Measurements from ENCODE around the gene TRPM3. TPM values are rescaled to one million over a fixed set of nuclear protein-coding genes. Genes with fewer than 3 reads are reported as not detected.
A peak's percentile ranks its signal among the peaks of the same experiment; 100 is the strongest.

The TRPM3 gene
- total and polyA plus RNA-seq, 2 of the 8 experiments (the other 6 are each of a cell fraction or from before 2014, with no cell fraction given), result 2.4 to 10.9 TPM

DNA sequence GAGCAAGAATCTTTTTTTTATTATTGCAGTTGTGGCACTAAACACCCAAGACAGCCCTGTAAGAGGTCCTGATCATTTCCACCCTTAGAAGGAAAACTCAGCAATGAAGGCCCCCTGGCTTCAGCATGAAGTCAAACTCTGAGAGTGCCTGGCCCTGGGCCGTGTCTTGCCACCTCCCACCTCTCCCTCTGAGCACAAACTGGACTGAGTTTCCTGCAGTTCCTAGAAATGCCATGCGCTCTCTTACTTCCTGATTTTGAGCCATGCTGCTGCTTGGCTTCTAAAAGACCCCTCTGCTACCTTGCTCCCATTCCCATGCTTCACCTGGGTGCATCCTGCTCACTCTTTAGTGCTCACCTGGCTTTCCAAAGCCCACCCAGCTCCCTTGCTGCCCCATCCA lies 566.5 kb downstream of the TRPM3 start:
- H3K4ac ChIP-seq (replicated peaks; ENCODE audit: insufficient read length, low read depth, low read length), result no peak overlapping the region
- FAIRE-seq, result no peak
- no peak overlapping the region for H4K5ac ChIP-seq (ENCODE audit: insufficient read length, low read depth, low read length)
- H3K9me3 ChIP-seq (ENCODE audit: insufficient read depth in 2 of 2, low read depth in 1 of 2, low read length in 1 of 2), result no peaks in the 10 kb centered on the region
- H4K20me1 ChIP-seq (replicated peaks in 1 of 2; ENCODE audit: control insufficient read depth in 1 of 2, insufficient read depth in 2 of 2, low read length in 2 of 2), result no peaks in the 10 kb centered on the region
- H3K4me2 ChIP-seq (ENCODE audit: insufficient read depth in 1 of 2, low read depth in 2 of 2, low read length in 2 of 2), result peak overlapping the region in 1 of 2 experiments; percentile 47; a peak in 1 of 4 replicates
- H3K14ac ChIP-seq (ENCODE audit: insufficient read length), result no peak overlapping the region
- H3K4me3 ChIP-seq (ENCODE audit: extremely low read depth in 1 of 4, insufficient read depth in 2 of 4, low read depth in 3 of 4, low read length in 4 of 4), result no peak overlapping the region
- no peak overlapping the region for H2AK5ac ChIP-seq (ENCODE audit: low read depth, low read length)
- peak overlapping the region; percentile 64; the same call in 1 of the 2 replicates for H3K18ac ChIP-seq (ENCODE audit: extremely low read depth, low read length)
- H3K36me3 ChIP-seq (ENCODE audit: control insufficient read depth in 2 of 4, insufficient read depth in 4 of 4, low read length in 3 of 4), result no peaks in the 10 kb centered on the region
- H3K56ac ChIP-seq (replicated peaks; ENCODE audit: insufficient read length, low read depth, low read length), result no peak overlapping the region
- ChIA-PET CTCF (ENCODE audit: partially characterized antibody) (interaction anchor here (1.0 to 2.0 kb wide), 3 partner anchors 45 to 133 kb away, joined by 3 to 5 read pairs (median 3); no protein-coding TSS in a partner anchor), POLR2A (ENCODE audit: partially characterized antibody) (interaction anchor here (1.6 to 2.1 kb wide), 3 partner anchors 11 to 135 kb away, joined by 3 to 11 read pairs (median 3); no protein-coding TSS in a partner anchor)
- H2BK12ac ChIP-seq (ENCODE audit: low read depth, low read length), result peak overlapping the region; percentile 52
- peak overlapping the region; percentile 88; the same call in 1 of the 2 replicates for H2BK5ac ChIP-seq (ENCODE audit: low read depth, low read length)
- peak overlapping the region; percentile 74 for H2BK120ac ChIP-seq (replicated peaks; ENCODE audit: low read depth, low read length)
- H4K8ac ChIP-seq (ENCODE audit: extremely low read depth, insufficient read depth, low read length), result no peak overlapping the region
- H3K79me2 ChIP-seq (ENCODE audit: control insufficient read depth in 1 of 2, insufficient read depth in 2 of 2, low read length in 2 of 2), result no peaks in the 10 kb centered on the region
- peak overlapping the region; percentile 84 for H2BK20ac ChIP-seq (ENCODE audit: low read length)
- no peak for DNase-seq (ENCODE audit: low read depth in 1 of 2, low spot score in 2 of 2)
- H3K27me3 ChIP-seq (replicated peaks in 1 of 4; ENCODE audit: control insufficient read depth in 3 of 4, extremely low read depth in 1 of 4, insufficient read depth in 3 of 4, low read length in 3 of 4), result no peaks in the 10 kb centered on the region
- H2AFZ ChIP-seq (ENCODE audit: low read length), result no peak overlapping the region
- peaks cover 7 to 14% (median 10%) of the 10 kb centered on the region in 4 experiments; a peak in 5 of 7 replicates for H3K4me1 ChIP-seq (replicated peaks in 1 of 4; ENCODE audit: control insufficient read depth in 3 of 4, insufficient read depth in 4 of 4, low read length in 3 of 4)
- H3K9ac ChIP-seq (replicated peaks in 1 of 4; ENCODE audit: extremely low read depth in 1 of 4, low read depth in 3 of 4, low read length in 3 of 4), result 0 out of 7 replicates have a peak overlapping the region, but pooled peaks of 1 of the 4 experiments have one; percentile 20
- H3K23ac ChIP-seq (ENCODE audit: insufficient read length), result no peak overlapping the region
- H3K23me2 ChIP-seq (ENCODE audit: low read depth, low read length), result no peaks in the 10 kb centered on the region
- H3K79me1 ChIP-seq (ENCODE audit: low read depth, low read length), result no peaks in the 10 kb centered on the region
- H4K91ac ChIP-seq (replicated peaks; ENCODE audit: insufficient read length, low read length), result peak overlapping the region; percentile 20
- WGBS, 2 experiments (ENCODE audit: extremely low coverage in 1 of 2, insufficient coverage in 1 of 2, insufficient read length in 1 of 2, insufficient replicate concordance in 2 of 2, low coverage in 1 of 2, low lambda C conversion rate in 2 of 2, missing lambda C conversion rate in 1 of 2), result 83% methylated on average over 2 of the region's 2 CpGs; no CpG with 5 or more reads in 1 of the 2 experiments
- 0 out of 2 replicates have a peak overlapping the region, but pooled peaks have one; percentile 51 for H3K27ac ChIP-seq (ENCODE audit: low read depth, low read length)
- peak overlapping the region; percentile 31; the same call in 1 of the 2 replicates for H2BK15ac ChIP-seq (ENCODE audit: low read length)
- TF ChIP-seq TEAD4 (IDR thresholded peaks at IDR 0.05; ENCODE audit: low read depth, low read length) (no peak), RAD21 (IDR thresholded peaks at IDR 0.05 in 1 of 2, conservative IDR thresholded peaks at IDR 0.05 in 1 of 2; ENCODE audit: low read depth in 2 of 2, low read length in 2 of 2) (no peak), ZNF274 (IDR thresholded peaks at IDR 0.05; ENCODE audit: borderline replicate concordance, extremely low read depth, low read length) (no peak), CBX8 (IDR thresholded peaks at IDR 0.05; ENCODE audit: borderline replicate concordance, low read depth, low read length) (no peak), JUN (IDR thresholded peaks at IDR 0.05; ENCODE audit: low read depth, low read length) (no peak), SP2 (IDR thresholded peaks at IDR 0.05; ENCODE audit: low read length) (no peak), SP4 (IDR thresholded peaks at IDR 0.05; ENCODE audit: low read length) (no peak), BCL11A (IDR thresholded peaks at IDR 0.05; ENCODE audit: low read depth in 2 of 2, low read length in 2 of 2) (no peak), CHD1 (IDR thresholded peaks at IDR 0.05; ENCODE audit: low read depth, low read length) (no peak)
- TF ChIP-seq, protein P1, sequence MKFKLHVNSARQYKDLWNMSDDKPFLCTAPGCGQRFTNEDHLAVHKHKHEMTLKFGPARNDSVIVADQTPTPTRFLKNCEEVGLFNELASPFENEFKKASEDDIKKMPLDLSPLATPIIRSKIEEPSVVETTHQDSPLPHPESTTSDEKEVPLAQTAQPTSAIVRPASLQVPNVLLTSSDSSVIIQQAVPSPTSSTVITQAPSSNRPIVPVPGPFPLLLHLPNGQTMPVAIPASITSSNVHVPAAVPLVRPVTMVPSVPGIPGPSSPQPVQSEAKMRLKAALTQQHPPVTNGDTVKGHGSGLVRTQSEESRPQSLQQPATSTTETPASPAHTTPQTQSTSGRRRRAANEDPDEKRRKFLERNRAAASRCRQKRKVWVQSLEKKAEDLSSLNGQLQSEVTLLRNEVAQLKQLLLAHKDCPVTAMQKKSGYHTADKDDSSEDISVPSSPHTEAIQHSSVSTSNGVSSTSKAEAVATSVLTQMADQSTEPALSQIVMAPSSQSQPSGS (IDR thresholded peaks at IDR 0.05; ENCODE audit: low read length), result no peak
- TF ChIP-seq, protein P2, sequence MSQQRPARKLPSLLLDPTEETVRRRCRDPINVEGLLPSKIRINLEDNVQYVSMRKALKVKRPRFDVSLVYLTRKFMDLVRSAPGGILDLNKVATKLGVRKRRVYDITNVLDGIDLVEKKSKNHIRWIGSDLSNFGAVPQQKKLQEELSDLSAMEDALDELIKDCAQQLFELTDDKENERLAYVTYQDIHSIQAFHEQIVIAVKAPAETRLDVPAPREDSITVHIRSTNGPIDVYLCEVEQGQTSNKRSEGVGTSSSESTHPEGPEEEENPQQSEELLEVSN (IDR thresholded peaks at IDR 0.05), result no peak

Measured in H1 (cell line).